PC-9 (cell line): Measurements from ENCODE around the gene ZNF81. TPM values are rescaled to one million over a fixed set of nuclear protein-coding genes. Genes with fewer than 3 reads are reported as not detected.

Source experiments
- BruUV-seq: library from RNA; stranded (reverse); fragments of 400-500 nt; replicated peaks from 2 replicates; lab custom pipeline; 2021; lab: Mats Ljungman, UMichigan
- CTCF ChIA-PET: fragments of 300-600 bp; sonication (Branson Sonifier 250); formaldehyde crosslinking; loops from one replicate; lab custom pipeline; 2022; ENCODE audit warnings: antibody characterized with exemption; lab: Charles Lee
- POLR2A ChIA-PET: fragments of 300-600 bp; sonication (Branson Sonifier 250); formaldehyde crosslinking; loops from one replicate; lab custom pipeline; 2022; ENCODE audit warnings: antibody characterized with exemption; ENCODE audit not compliant: unreplicated experiment; lab: Charles Lee
- DNase-seq, 2 experiments: peaks; one replicate each; pipeline versions ENCODE4 v3.0.0 to v3.0.0-alpha.2; 2015 to 2022; ENCODE audit warnings: mixed read lengths in 1 of 2
- H2AFZ ChIP-seq: fragments of 200-600 bp; sonication (generic); 2 replicates; pipeline ENCODE4 v1.8.1; 2017; ENCODE audit warnings: antibody characterized with exemption
- H3F3A ChIP-seq: fragments of 200-600 bp; sonication (generic); 2 replicates; pipeline ENCODE4 v1.8.1; 2017; ENCODE audit warnings: antibody characterized with exemption, mild to moderate bottlenecking, low read depth; ENCODE audit not compliant: insufficient read depth
- H3K27ac ChIP-seq: fragments of 200-600 bp; sonication (generic); 2 replicates; pipeline ENCODE4 v1.6.1; 2016; ENCODE audit warnings: mixed run types
- H3K27me3 ChIP-seq: fragments of 200-600 bp; sonication (generic); 2 replicates; pipeline ENCODE4 v1.6.1; 2016; ENCODE audit warnings: low read depth, mixed run types; ENCODE audit not compliant: insufficient read depth
- H3K36me3 ChIP-seq: fragments of 200-600 bp; sonication (generic); 2 replicates; pipeline ENCODE4 v1.6.1; 2016; ENCODE audit warnings: low read depth, mixed run types
- H3K4me1 ChIP-seq: fragments of 200-600 bp; sonication (generic); replicated peaks from 2 replicates; pipeline ENCODE4 v1.6.1; 2016; ENCODE audit warnings: mixed run types; ENCODE audit not compliant: insufficient read depth
- H3K4me2 ChIP-seq: fragments of 200-600 bp; sonication (generic); 2 replicates; pipeline ENCODE4 v1.6.1; 2017; ENCODE audit warnings: mixed run types
- H3K4me3 ChIP-seq: fragments of 200-600 bp; sonication (generic); 2 replicates; pipeline ENCODE4 v1.6.1; 2016; ENCODE audit warnings: mixed run types
- H3K79me2 ChIP-seq: fragments of 200-600 bp; sonication (generic); 2 replicates; pipeline ENCODE4 v1.6.1; 2017; ENCODE audit warnings: low read depth, mixed run types
- H3K9me2 ChIP-seq: fragments of 200-600 bp; sonication (generic); 2 replicates; pipeline ENCODE4 v1.8.1; 2017; ENCODE audit warnings: mild to moderate bottlenecking; ENCODE audit not compliant: insufficient read depth
- H3K9me3 ChIP-seq: fragments of 200-600 bp; sonication (generic); 2 replicates; pipeline ENCODE4 v1.8.1; 2016; ENCODE audit warnings: low read depth; ENCODE audit not compliant: insufficient read depth
- H4K20me1 ChIP-seq: fragments of 200-600 bp; sonication (generic); 2 replicates; pipeline ENCODE4 v1.8.1; 2017; ENCODE audit not compliant: insufficient read depth
- EZH2 ChIP-seq: fragments of 200-600 bp; sonication (generic); IDR thresholded peaks from 2 replicates; pipeline ENCODE4 v1.8.0; 2017; ENCODE audit warnings: antibody characterized with exemption, low read depth
- intact Hi-C: fragments of 100-400 bp; cut with micrococcal nuclease; formaldehyde crosslinking; loops from one replicate; pipeline ENCODE4 v1.10.0; 2022; ENCODE audit not compliant: unreplicated experiment
- total RNA-seq: library from RNA; stranded (reverse); gene quantifications from 2 replicates; pipeline ENCODE4 v1.2.3, GENCODE V29; 2021
- TF ChIP-seq, protein P1 (sequence below): fragments of 200-600 bp; sonication (generic); conservative IDR thresholded peaks from 2 replicates; pipeline ENCODE4 v1.6.1; 2017; ENCODE audit warnings: mixed run types, antibody characterized with exemption, mild to moderate bottlenecking, moderate library complexity

The ZNF81 gene
- total RNA-seq, 1 experiment from 2014 or later: 2.0 TPM

DNA sequence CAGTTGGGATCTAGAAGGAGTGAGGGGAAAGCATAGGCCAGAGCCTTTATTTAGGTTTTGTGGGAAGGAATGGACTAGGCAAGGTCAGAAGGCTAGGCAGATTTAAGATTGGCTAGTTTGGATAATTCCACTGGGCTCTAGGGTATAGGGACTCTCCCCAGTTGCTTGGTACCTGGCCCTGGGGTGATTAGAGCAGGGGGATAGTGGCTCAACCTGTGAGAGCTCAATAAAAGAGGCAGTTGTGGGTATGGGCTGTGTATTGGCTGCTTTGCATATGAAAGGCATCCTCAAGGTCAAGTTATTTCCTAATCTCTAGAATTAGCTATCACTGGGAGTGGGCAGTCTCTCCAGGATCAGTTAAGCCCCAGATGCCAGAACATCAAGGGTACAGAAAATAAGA, 61.3 kb downstream of the ZNF81 start:
- H3K27ac ChIP-seq: no peak overlapping the region
- H3K9me3 ChIP-seq: no peaks in the 10 kb centered on the region
- H3K36me3 ChIP-seq: no peaks in the 10 kb centered on the region
- CTCF ChIA-PET: no interaction called here
- intact Hi-C loops: no loop called here
- POLR2A ChIA-PET: no interaction called here
- H3K27me3 ChIP-seq: no peaks in the 10 kb centered on the region
- no peaks in the 10 kb centered on the region for H3K9me2 ChIP-seq
- no peaks in the 10 kb centered on the region for H3F3A ChIP-seq
- no peaks in the 10 kb centered on the region for H3K4me1 ChIP-seq
- H2AFZ ChIP-seq: no peak overlapping the region
- H3K4me2 ChIP-seq: no peak overlapping the region
- no peak overlapping the region for H3K4me3 ChIP-seq
- no peak for DNase-seq
- TF ChIP-seq, protein P1, sequence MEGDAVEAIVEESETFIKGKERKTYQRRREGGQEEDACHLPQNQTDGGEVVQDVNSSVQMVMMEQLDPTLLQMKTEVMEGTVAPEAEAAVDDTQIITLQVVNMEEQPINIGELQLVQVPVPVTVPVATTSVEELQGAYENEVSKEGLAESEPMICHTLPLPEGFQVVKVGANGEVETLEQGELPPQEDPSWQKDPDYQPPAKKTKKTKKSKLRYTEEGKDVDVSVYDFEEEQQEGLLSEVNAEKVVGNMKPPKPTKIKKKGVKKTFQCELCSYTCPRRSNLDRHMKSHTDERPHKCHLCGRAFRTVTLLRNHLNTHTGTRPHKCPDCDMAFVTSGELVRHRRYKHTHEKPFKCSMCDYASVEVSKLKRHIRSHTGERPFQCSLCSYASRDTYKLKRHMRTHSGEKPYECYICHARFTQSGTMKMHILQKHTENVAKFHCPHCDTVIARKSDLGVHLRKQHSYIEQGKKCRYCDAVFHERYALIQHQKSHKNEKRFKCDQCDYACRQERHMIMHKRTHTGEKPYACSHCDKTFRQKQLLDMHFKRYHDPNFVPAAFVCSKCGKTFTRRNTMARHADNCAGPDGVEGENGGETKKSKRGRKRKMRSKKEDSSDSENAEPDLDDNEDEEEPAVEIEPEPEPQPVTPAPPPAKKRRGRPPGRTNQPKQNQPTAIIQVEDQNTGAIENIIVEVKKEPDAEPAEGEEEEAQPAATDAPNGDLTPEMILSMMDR: no peak
- TF ChIP-seq EZH2: no peak
- H4K20me1 ChIP-seq: no peaks in the 10 kb centered on the region
- BruUV-seq: no TSS peak
- no peaks in the 10 kb centered on the region for H3K79me2 ChIP-seq

DNA sequence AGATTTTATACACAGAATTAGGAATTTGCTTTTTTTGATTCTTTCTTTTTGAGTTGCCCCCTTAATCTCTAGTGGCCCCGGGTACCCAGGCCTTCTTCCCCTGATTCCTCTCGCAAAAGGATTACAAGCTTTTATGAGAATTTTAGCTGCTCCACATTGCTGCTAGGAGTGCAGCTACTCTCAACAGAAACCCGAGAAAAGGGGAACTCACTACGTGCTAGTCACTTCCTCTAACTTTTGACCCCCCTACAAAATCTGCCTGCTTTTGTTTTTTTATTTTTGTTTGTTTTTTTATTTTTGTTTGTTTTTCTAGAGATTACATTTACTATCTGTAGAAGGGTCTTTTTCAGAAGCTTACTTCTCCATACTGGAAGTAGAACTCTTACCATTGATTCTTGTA, 64.1 kb downstream of the ZNF81 start:
- DNase-seq: no peak
- H3K4me3 ChIP-seq: no peak overlapping the region
- no peaks in the 10 kb centered on the region for H3K4me1 ChIP-seq
- H3K4me2 ChIP-seq: no peak overlapping the region
- no TSS peak for BruUV-seq
- no peaks in the 10 kb centered on the region for H3K79me2 ChIP-seq
- no peaks in the 10 kb centered on the region for H3K36me3 ChIP-seq
- no peak overlapping the region for H3K27ac ChIP-seq
- no peaks in the 10 kb centered on the region for H4K20me1 ChIP-seq
- H3K27me3 ChIP-seq: no peaks in the 10 kb centered on the region
- no peak overlapping the region for H2AFZ ChIP-seq
- intact Hi-C loops: no loop called here
- TF ChIP-seq EZH2: no peak
- TF ChIP-seq, protein P1: no peak
- no peaks in the 10 kb centered on the region for H3K9me3 ChIP-seq
- H3K9me2 ChIP-seq: no peaks in the 10 kb centered on the region
- H3F3A ChIP-seq: no peaks in the 10 kb centered on the region
- ChIA-PET POLR2A (no interaction called here), CTCF (no interaction called here)

DNA sequence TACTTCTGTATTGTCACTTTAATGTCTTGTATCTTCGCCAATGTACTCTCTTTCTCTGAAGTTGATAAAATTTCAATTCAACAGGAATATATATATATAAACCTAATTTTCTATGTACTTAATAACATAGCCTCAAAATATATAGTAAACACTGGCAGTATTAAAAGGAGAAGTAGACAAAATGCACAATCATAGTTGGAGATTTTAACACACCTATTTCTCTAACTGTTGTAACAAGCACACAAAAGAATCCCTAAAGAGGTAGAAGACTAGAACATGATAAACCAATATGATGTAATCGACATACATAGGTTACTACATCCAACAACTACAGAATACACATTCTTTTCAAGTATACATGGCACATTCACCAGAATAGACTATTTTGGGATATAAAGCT, 65.5 kb downstream of the ZNF81 start:
- no peak for TF ChIP-seq EZH2
- TF ChIP-seq, protein P1: no peak
- ChIA-PET POLR2A (no interaction called here), CTCF (no interaction called here)
- no peak overlapping the region for H3K27ac ChIP-seq
- no peaks in the 10 kb centered on the region for H3K27me3 ChIP-seq
- no peak for DNase-seq
- no TSS peak for BruUV-seq
- H3K36me3 ChIP-seq: no peaks in the 10 kb centered on the region
- no peaks in the 10 kb centered on the region for H3K79me2 ChIP-seq
- H3F3A ChIP-seq: no peaks in the 10 kb centered on the region
- no peak overlapping the region for H3K4me2 ChIP-seq
- H3K9me3 ChIP-seq: no peaks in the 10 kb centered on the region
- no peaks in the 10 kb centered on the region for H3K9me2 ChIP-seq
- intact Hi-C loops: no loop called here
- no peaks in the 10 kb centered on the region for H4K20me1 ChIP-seq
- H2AFZ ChIP-seq: no peak overlapping the region
- no peaks in the 10 kb centered on the region for H3K4me1 ChIP-seq
- no peak overlapping the region for H3K4me3 ChIP-seq
